HCT116 (cell line): ENCODE measurements around the gene TEF. TPM values are rescaled to one million over a fixed set of nuclear protein-coding genes. Genes with fewer than 3 reads are reported as not detected.

Experiments
- ATAC-seq: fragments of 200-7000 bp; cut with Tn5 transposase; 2 replicates; pipeline ENCODE4 v1.9.1; 2020; ENCODE audit warnings: mild to moderate bottlenecking, moderate library complexity
- BruUV-seq: library from RNA; stranded (reverse); fragments of 400-500 nt; replicated peaks from 2 replicates; lab custom pipeline; 2021; lab: Mats Ljungman, UMichigan
- CTCF ChIA-PET: fragments of 300-600 bp; sonication (Branson Sonifier 250); formaldehyde crosslinking; loops from one replicate; lab custom pipeline; 2021; ENCODE audit warnings: antibody characterized with exemption; lab: Charles Lee
- POLR2A ChIA-PET: fragments of 300-600, 350-600 bp; sonication (Branson Sonifier 250); formaldehyde crosslinking; loops from one replicate; lab custom pipeline; 2021; ENCODE audit warnings: antibody characterized with exemption; lab: Charles Lee
- RAD21 ChIA-PET, 2 experiments: fragments of 300-600 bp; sonication (Branson Sonifier 250); formaldehyde crosslinking; loops; one replicate each; lab custom pipeline; 2023; ENCODE audit warnings: low total read pairs in 2 of 2; ENCODE audit not compliant: uncharacterized antibody in 2 of 2, unreplicated experiment in 2 of 2, low non-redundant PET in 1 of 2; lab: Charles Lee
- DNase-seq: peaks from one replicate; pipeline ENCODE4 v3.0.0-alpha.2; 2010; ENCODE audit warnings: low read depth, low spot score
- H2AFZ ChIP-seq: fragments of 200-600 bp; shearing (Covaris generic), sonication (generic); 2 replicates; pipeline ENCODE4 v1.6.1; 2017; ENCODE audit warnings: low read depth, mixed run types, mixed read lengths, antibody characterized with exemption, low read length; ENCODE audit not compliant: poor library complexity, severe bottlenecking
- H3K27ac ChIP-seq: 2 replicates; pipeline ENCODE4 v1.5.1; 2012; ENCODE audit warnings: low read depth, low read length
- H3K27me3 ChIP-seq: fragments of 200-600 bp; sonication (generic); 2 replicates; pipeline ENCODE4 v1.6.1; 2016; ENCODE audit warnings: mixed run types, low read length, mixed read lengths; ENCODE audit not compliant: insufficient read depth
- H3K36me3 ChIP-seq, 2 experiments: fragments of 200-500 bp in 1 of 2; fragments of 200-600 bp in 1 of 2; sonication (Bioruptor generic) in 1 of 2; sonication (generic) in 1 of 2; 2 replicates each; pipeline versions ENCODE4 v1.5.1 to v1.6.1; 2014 to 2016; ENCODE audit warnings: low read length in 2 of 2, inconsistent platforms in 1 of 2, mixed read lengths in 1 of 2, mixed run types in 1 of 2; ENCODE audit not compliant: insufficient read depth in 2 of 2, control insufficient read depth in 1 of 2
- H3K4me1 ChIP-seq, 2 experiments: fragments of 200-600 bp in 1 of 2; sonication (generic) in 1 of 2; 2 replicates each; pipeline versions ENCODE4 v1.5.1 to v1.6.1; 2012 to 2017; ENCODE audit warnings: low read length in 2 of 2, inconsistent platforms in 1 of 2, mild to moderate bottlenecking in 1 of 2, mixed read lengths in 1 of 2, mixed run types in 1 of 2, moderate library complexity in 1 of 2; ENCODE audit not compliant: insufficient read depth in 2 of 2, control insufficient read depth in 1 of 2
- H3K4me2 ChIP-seq: fragments of 200-600 bp; sonication (generic); 2 replicates; pipeline ENCODE4 v1.6.1; 2017; ENCODE audit warnings: mixed run types, low read length, mixed read lengths
- H3K4me3 ChIP-seq, 2 experiments: fragments of 200-600 bp in 1 of 2; sonication (generic) in 1 of 2; replicated peaks in 1 of 2; 2 replicates each; pipeline ENCODE4 v1.5.1; 2011 to 2016; ENCODE audit warnings: low read length in 2 of 2, control low read depth in 1 of 2, low read depth in 1 of 2, mild to moderate bottlenecking in 1 of 2, mixed read lengths in 1 of 2, mixed run types in 1 of 2
- H3K79me2 ChIP-seq: fragments of 200-600 bp; sonication (generic); 2 replicates; pipeline ENCODE4 v1.6.1; 2017; ENCODE audit warnings: mild to moderate bottlenecking, mixed run types, low read length, moderate library complexity, mixed read lengths; ENCODE audit not compliant: insufficient read depth
- H3K9ac ChIP-seq: fragments of 200-600 bp; sonication (generic); 2 replicates; pipeline ENCODE4 v1.6.1; 2016; ENCODE audit warnings: low read length, mixed read lengths
- H3K9me2 ChIP-seq: fragments of 200-600 bp; sonication (generic), shearing (Covaris generic); 2 replicates; pipeline ENCODE4 v1.6.1; 2017; ENCODE audit warnings: mixed run types, mild to moderate bottlenecking, moderate library complexity; ENCODE audit not compliant: insufficient read depth
- H3K9me3 ChIP-seq, 2 experiments: fragments of 200-500 bp in 1 of 2; fragments of 200-600 bp in 1 of 2; sonication (Bioruptor generic) in 1 of 2; sonication (generic) in 1 of 2; 2 replicates each; pipeline ENCODE4 v1.6.1; 2014 to 2017; ENCODE audit warnings: low read length in 2 of 2, mixed read lengths in 2 of 2, inconsistent platforms in 1 of 2, low read depth in 1 of 2, mild to moderate bottlenecking in 1 of 2, mixed run types in 1 of 2, moderate library complexity in 1 of 2; ENCODE audit not compliant: control insufficient read depth in 1 of 2, insufficient read depth in 1 of 2
- H4K20me1 ChIP-seq: fragments of 200-600 bp; sonication (generic), shearing (Covaris generic); 2 replicates; pipeline ENCODE4 v1.6.1; 2017; ENCODE audit warnings: mixed run types, mild to moderate bottlenecking, moderate library complexity; ENCODE audit not compliant: insufficient read depth
- CBX3 ChIP-seq: IDR thresholded peaks from 2 replicates; pipeline ENCODE4 v1.6.1; 2012; ENCODE audit warnings: low read depth
- EGR1 ChIP-seq: IDR thresholded peaks from 2 replicates; pipeline ENCODE4 v1.6.1; 2012; ENCODE audit warnings: low read depth
- ELF1 ChIP-seq: IDR thresholded peaks from 2 replicates; pipeline ENCODE4 v1.6.1; 2012; ENCODE audit warnings: low read depth, borderline replicate concordance
- EZH2 ChIP-seq: fragments of 200-600 bp; sonication (generic); IDR thresholded peaks from 2 replicates; pipeline ENCODE4 v1.6.1; 2017; ENCODE audit warnings: antibody characterized with exemption, mixed run types
- EZH2phosphoT487 ChIP-seq: fragments of 200-600 bp; IDR thresholded peaks from 2 replicates; pipeline ENCODE4 v1.6.1; 2018; ENCODE audit warnings: antibody characterized with exemption, borderline replicate concordance
- FOSL1 ChIP-seq: IDR thresholded peaks from 2 replicates; pipeline ENCODE4 v1.6.1; 2012; ENCODE audit warnings: low read depth
- POLR2A ChIP-seq: IDR thresholded peaks from 2 replicates; pipeline ENCODE4 v1.7.0; 2011; ENCODE audit warnings: borderline replicate concordance; ENCODE audit not compliant: insufficient read depth, insufficient read length; ENCODE audit errors: extremely low read depth
- POLR2AphosphoS5 ChIP-seq: IDR thresholded peaks from 2 replicates; pipeline ENCODE4 v1.6.1; 2011; ENCODE audit warnings: mild to moderate bottlenecking, low read depth, low read length, moderate library complexity
- RAD21 ChIP-seq: IDR thresholded peaks from 2 replicates; pipeline ENCODE4 v1.6.1; 2012; ENCODE audit warnings: low read depth, mild to moderate bottlenecking
- SIN3A ChIP-seq: IDR thresholded peaks from 2 replicates; pipeline ENCODE4 v1.6.1; 2012; ENCODE audit warnings: low read depth
- SP1 ChIP-seq: IDR thresholded peaks from 2 replicates; pipeline ENCODE4 v1.6.1; 2012; ENCODE audit warnings: low read depth
- SRF ChIP-seq: IDR thresholded peaks from 2 replicates; pipeline ENCODE4 v1.6.1; 2012; ENCODE audit warnings: low read depth
- TCF7L2 ChIP-seq: IDR thresholded peaks from 2 replicates; pipeline ENCODE4 v1.7.0; 2011; ENCODE audit warnings: borderline replicate concordance, inconsistent platforms; ENCODE audit not compliant: insufficient read depth, insufficient read length; ENCODE audit errors: extremely low read depth
- YY1 ChIP-seq: IDR thresholded peaks from 2 replicates; pipeline ENCODE4 v1.6.1; 2011; ENCODE audit warnings: low read length, low read depth, moderate library complexity, mild to moderate bottlenecking; ENCODE audit not compliant: insufficient replicate concordance; ENCODE audit errors: extremely low read depth
- ZBTB33 ChIP-seq: IDR thresholded peaks from 2 replicates; pipeline ENCODE4 v1.6.1; 2011; ENCODE audit warnings: mild to moderate bottlenecking, low read length, moderate library complexity; ENCODE audit not compliant: insufficient replicate concordance; ENCODE audit errors: extremely low read depth
- ZFX ChIP-seq: fragments of 450-650 bp; IDR thresholded peaks from 2 replicates; pipeline ENCODE4 v1.6.1; 2017
- ZNF274 ChIP-seq: fragments of 200-500 bp; sonication (Bioruptor generic); IDR thresholded peaks from 2 replicates; pipeline ENCODE4 v1.6.1; 2014; ENCODE audit warnings: mild to moderate bottlenecking, low read depth, low read length, inconsistent platforms
- intact Hi-C: fragments of 100-400 bp; cut with micrococcal nuclease; formaldehyde crosslinking; loops from 2 replicates; pipeline ENCODE4 v1.10.0; 2022
- total RNA-seq: library from RNA; stranded (reverse); gene quantifications from one replicate; pipeline ENCODE4 v1.2.1, GENCODE V29; 2021; ENCODE audit not compliant: unreplicated experiment
- TF ChIP-seq, protein P1 (sequence below): IDR thresholded peaks from 2 replicates; pipeline ENCODE4 v1.6.1; 2012
- TF ChIP-seq, protein P2 (sequence below), 3 experiments: fragments of 200-600 bp in 1 of 3; sonication (generic) in 1 of 3; IDR thresholded peaks in 2 of 3; conservative IDR thresholded peaks in 1 of 3; 2 replicates each; pipeline ENCODE4 v1.5.1; 2012 to 2017; ENCODE audit warnings: low read depth in 2 of 3, low read length in 2 of 3, antibody characterized with exemption in 1 of 3, borderline replicate concordance in 1 of 3, control low read depth in 1 of 3, mild to moderate bottlenecking in 1 of 3, mixed read lengths in 1 of 3, mixed run types in 1 of 3, moderate library complexity in 1 of 3; ENCODE audit not compliant: insufficient read depth in 1 of 3

The TEF gene
- total RNA-seq, 1 experiment from 2014 or later: 16.5 TPM

GRCh38 chr22:41368543-41369423 is 13.0 kb upstream of the TEF start:
- H3K9me3 ChIP-seq: no peaks in the 10 kb centered on the region
- H3K9ac ChIP-seq: no peak overlapping the region
- ChIA-PET POLR2A (interaction anchor here (3.2 kb wide), 1 partner anchor 12 kb away, joined by 16 read pairs; the partner anchor contains the start of gene TEF), CTCF (no interaction called here), RAD21 (no interaction called here)
- H3K79me2 ChIP-seq: no peaks in the 10 kb centered on the region
- no peak overlapping the region for H3K4me2 ChIP-seq
- H3K4me1 ChIP-seq: peaks cover 17 to 18% of the 10 kb centered on the region in 2 experiments
- no peaks in the 10 kb centered on the region for H4K20me1 ChIP-seq
- no peaks in the 10 kb centered on the region for H3K27me3 ChIP-seq
- no peaks in the 10 kb centered on the region for H3K9me2 ChIP-seq
- H3K27ac ChIP-seq: no peak overlapping the region
- DNase-seq: no peak
- H3K4me3 ChIP-seq: no peak overlapping the region
- H3K36me3 ChIP-seq: no peaks in the 10 kb centered on the region
- ATAC-seq: no peak
- BruUV-seq: no TSS peak
- H2AFZ ChIP-seq: no peak overlapping the region
- intact Hi-C loops: no loop called here
- TF ChIP-seq ELF1 (no peak), ZBTB33 (no peak), POLR2AphosphoS5 (no peak), SP1 (no peak), EZH2phosphoT487 (no peak), EZH2 (no peak), SIN3A (no peak), CBX3 (no peak), ZNF274 (no peak), POLR2A (no peak), ZFX (no peak), EGR1 (no peak), YY1 (no peak), TCF7L2 (no peak), RAD21 (no peak), FOSL1 (no peak), SRF (no peak)
- TF ChIP-seq, protein P1, sequence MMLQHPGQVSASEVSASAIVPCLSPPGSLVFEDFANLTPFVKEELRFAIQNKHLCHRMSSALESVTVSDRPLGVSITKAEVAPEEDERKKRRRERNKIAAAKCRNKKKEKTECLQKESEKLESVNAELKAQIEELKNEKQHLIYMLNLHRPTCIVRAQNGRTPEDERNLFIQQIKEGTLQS: no peak
- TF ChIP-seq, protein P2, sequence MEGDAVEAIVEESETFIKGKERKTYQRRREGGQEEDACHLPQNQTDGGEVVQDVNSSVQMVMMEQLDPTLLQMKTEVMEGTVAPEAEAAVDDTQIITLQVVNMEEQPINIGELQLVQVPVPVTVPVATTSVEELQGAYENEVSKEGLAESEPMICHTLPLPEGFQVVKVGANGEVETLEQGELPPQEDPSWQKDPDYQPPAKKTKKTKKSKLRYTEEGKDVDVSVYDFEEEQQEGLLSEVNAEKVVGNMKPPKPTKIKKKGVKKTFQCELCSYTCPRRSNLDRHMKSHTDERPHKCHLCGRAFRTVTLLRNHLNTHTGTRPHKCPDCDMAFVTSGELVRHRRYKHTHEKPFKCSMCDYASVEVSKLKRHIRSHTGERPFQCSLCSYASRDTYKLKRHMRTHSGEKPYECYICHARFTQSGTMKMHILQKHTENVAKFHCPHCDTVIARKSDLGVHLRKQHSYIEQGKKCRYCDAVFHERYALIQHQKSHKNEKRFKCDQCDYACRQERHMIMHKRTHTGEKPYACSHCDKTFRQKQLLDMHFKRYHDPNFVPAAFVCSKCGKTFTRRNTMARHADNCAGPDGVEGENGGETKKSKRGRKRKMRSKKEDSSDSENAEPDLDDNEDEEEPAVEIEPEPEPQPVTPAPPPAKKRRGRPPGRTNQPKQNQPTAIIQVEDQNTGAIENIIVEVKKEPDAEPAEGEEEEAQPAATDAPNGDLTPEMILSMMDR (IDR thresholded peaks at IDR 0.05 in 2 of 3, conservative IDR thresholded peaks at IDR 0.05 in 1 of 3; ENCODE audit: borderline replicate concordance in 1 of 3, insufficient read depth in 1 of 3, low read depth in 2 of 3, low read length in 2 of 3): no peak
